Thyroid gland (tissue), 4 donors: ENCODE measurements around the gene PTPRN2.

ENCODE experiments used
- CTCF ChIP-seq, 6 experiments: fragments of 200-600 bp in 3 of 6; fragments of 450-650 bp in 3 of 6; sonication (generic) in 3 of 6; IDR thresholded peaks; one replicate each; pipeline ENCODE4 v1.5.1; 2016 to 2019; ENCODE audit warnings: antibody characterized with exemption in 6 of 6, mild to moderate bottlenecking in 2 of 6, inconsistent platforms in 1 of 6, moderate library complexity in 1 of 6
- POLR2A ChIP-seq, 2 donors: fragments of 450-650 bp; IDR thresholded peaks; one replicate each; pipeline ENCODE4 v1.6.1; 2017; ENCODE audit warnings: antibody characterized with exemption in 2 of 2, mild to moderate bottlenecking in 2 of 2, moderate library complexity in 1 of 2

- TF ChIP-seq CTCF (IDR thresholded peaks at IDR 0.05), result no peak
- no peak for TF ChIP-seq POLR2A (IDR thresholded peaks at IDR 0.05)
Observed at GRCh38 chr7:158470336-158470735, 117.3 kb downstream of the PTPRN2 start.
